K562 treated with DMSO at 1 percent for 24 hours (cell line): ENCODE data around the gene CLNS1A. TPM values are rescaled to one million over a fixed set of nuclear protein-coding genes. Genes with fewer than 3 reads are reported as not detected.

Experiments
- total RNA-seq: library from RNA; unstranded; fragments of 300-600 nt; gene quantifications from 2 replicates; pipeline ENCODE4 v1.2.3, GENCODE V29; 2022; ENCODE audit warnings: low read depth; ENCODE audit not compliant: insufficient read depth

Gene CLNS1A
- total RNA-seq: 97.7 and 108 TPM in 2 replicates

GRCh38 chr11:77637345-77638165, at the start of gene CLNS1A:
CLNS1A (minus strand) TSS chr11:77637794; CDS start chr11:77637714, 80 bp downstream.

GRCh38 chr11:77589521-77590193, 47.9 kb downstream of the CLNS1A start, which contains the start of gene AQP11:
AQP11 (plus strand) TSS chr11:77589953; CDS start chr11:77589993, 40 bp downstream.

Other genes starting within 250 kb of the CLNS1A start
- gene PAK1, start 163.7 kb downstream of the CLNS1A start, total RNA-seq: 2.9 and 4.0 TPM in 2 replicates
- 2.3 and 2.5 TPM in 2 replicates for gene AQP11, start 47.8 kb downstream of the CLNS1A start, total RNA-seq
- gene RSF1, start 182.9 kb upstream of the CLNS1A start, total RNA-seq: 35.9 and 37.0 TPM in 2 replicates
- 63.1 and 84.7 TPM in 2 replicates for gene AAMDC, start 183.3 kb upstream of the CLNS1A start, total RNA-seq